Transverse colon (tissue), 4 donors: Measurements from ENCODE around the gene HPSE2. TPM values are rescaled to one million over a fixed set of nuclear protein-coding genes. Genes with fewer than 3 reads are reported as not detected.

ENCODE experiments used
- DNase-seq: peaks from one replicate; pipeline ENCODE4 v3.0.0-alpha.2; 2019
- H3K27ac ChIP-seq, 4 donors: fragments of 200-600 bp; sonication (generic); 2 replicates each; pipeline ENCODE4 v1.5.1; 2016 to 2018; ENCODE audit warnings: inconsistent platforms in 4 of 4
- H3K27me3 ChIP-seq: fragments of 200-600 bp; sonication (generic); 2 replicates; pipeline ENCODE4 v1.5.1; 2017; ENCODE audit warnings: inconsistent platforms
- H3K36me3 ChIP-seq, 4 donors: fragments of 200-600 bp; sonication (generic); 2 replicates each; pipeline ENCODE4 v1.5.1; 2017 to 2019; ENCODE audit warnings: inconsistent platforms in 4 of 4
- H3K4me1 ChIP-seq, 4 donors: fragments of 200-600 bp; sonication (generic); 2 replicates each; pipeline ENCODE4 v1.5.1; 2017 to 2020; ENCODE audit warnings: inconsistent platforms in 4 of 4
- H3K4me3 ChIP-seq, 4 donors: fragments of 200-600 bp; sonication (generic); 1 replicate in 1 of 4; 2 replicates in 3 of 4; pipeline versions ENCODE4 v1.5.1 to v1.6.1; 2017 to 2019; ENCODE audit warnings: inconsistent platforms in 4 of 4
- H3K9me3 ChIP-seq, 2 donors: fragments of 200-600 bp; sonication (generic); 2 replicates each; pipeline ENCODE4 v1.5.1; 2017 to 2019; ENCODE audit warnings: inconsistent platforms in 2 of 2
- CTCF ChIP-seq, 5 experiments: fragments of 200-600 bp in 3 of 5; fragments of 450-650 bp in 2 of 5; sonication (generic) in 3 of 5; IDR thresholded peaks; 1 replicate in 2 of 5; 2 replicates in 3 of 5; pipeline ENCODE4 v1.5.1; 2016 to 2017; ENCODE audit warnings: antibody characterized with exemption in 5 of 5, inconsistent platforms in 3 of 5, mild to moderate bottlenecking in 2 of 5, moderate library complexity in 1 of 5
- EP300 ChIP-seq: sonication (generic); formaldehyde crosslinking; IDR thresholded peaks from one replicate; pipeline ENCODE4 v1.6.1; 2017; ENCODE audit warnings: antibody characterized with exemption, low read depth
- POLR2A ChIP-seq: fragments of 450-650 bp; IDR thresholded peaks from one replicate; pipeline ENCODE4 v1.6.1; 2016; ENCODE audit warnings: antibody characterized with exemption, mild to moderate bottlenecking, moderate library complexity
- POLR2AphosphoS5 ChIP-seq, 3 donors: sonication (generic); formaldehyde crosslinking; IDR thresholded peaks; one replicate each; pipeline ENCODE4 v1.6.1; 2016; ENCODE audit warnings: antibody characterized with exemption in 3 of 3
- WGBS, 2 donors: methylation state at CpG; one replicate each; pipeline ENCODE4 v1.1.5; 2018; ENCODE audit warnings: low coverage in 1 of 2; 5-methylcytosine and 5-hydroxymethylcytosine counted together
- in situ Hi-C, 4 donors: fragments of 200-750 bp; cut with MboI; loops; one replicate each; pipeline versions ENCODE4 v1.15.0 to v1.15.1; 2017; ENCODE audit warnings: low sequenced_read_pairs in 3 of 4, low pct_ligation_motif_present in 1 of 4, low pct_unique_long_range_greater_than_20kb in 1 of 4
- intact Hi-C: fragments of 100-400 bp; cut with DNase I; formaldehyde crosslinking; loops from one replicate; pipeline ENCODE4 v1.15.1; 2023; ENCODE audit warnings: low total_unique reads
- total RNA-seq, 4 donors: library from RNA; depleted of rRNA; stranded (reverse); fragments of >200 nt; gene quantifications; one replicate each; pipeline ENCODE4 v1.1.0, GENCODE V29; 2016

HPSE2 gene
- total RNA-seq, 4 donors from 2014 or later: 2.2 to 3.0 TPM; not detected in 2

- Histone ChIP-seq H3K27ac (peak overlapping the region; percentile 80 to 84 (median 81)), H3K27me3 (no peaks in the 10 kb centered on the region), H3K4me3 (peak overlapping the region; percentile 35 to 58 (median 41)), H3K36me3 (peaks cover 0 to 10% (median 0%) of the 10 kb centered on the region in 4 donors), H3K9me3 (no peaks in the 10 kb centered on the region), H3K4me1 (peaks cover 8 to 27% (median 17%) of the 10 kb centered on the region in 4 donors)
- in situ Hi-C loops: no loop called here
- WGBS, 2 donors: 40% methylated on average over 3 of the region's 3 CpGs; no CpG with 5 or more reads in 1 of the 2 donors
- intact Hi-C loops: no loop called here
- no peak for DNase-seq
- TF ChIP-seq CTCF (IDR thresholded peaks at IDR 0.05) (no peak), EP300 (no peak), POLR2AphosphoS5 (IDR thresholded peaks at IDR 0.05) (no peak), POLR2A (no peak)
Measured at GRCh38 chr10:98414578-98414931, 821.1 kb downstream of the HPSE2 start.

- 83% methylated on average over 1 of the region's 1 CpG; no CpG with 5 or more reads in 1 of the 2 donors for WGBS, 2 donors
- Histone ChIP-seq H3K36me3 (no peaks in the 10 kb centered on the region), H3K9me3 (no peaks in the 10 kb centered on the region), H3K27me3 (no peaks in the 10 kb centered on the region), H3K4me3 (no peak overlapping the region), H3K4me1 (peaks cover 8 to 27% (median 17%) of the 10 kb centered on the region in 4 donors), H3K27ac (no peak overlapping the region)
- no peak for DNase-seq
- TF ChIP-seq EP300 (no peak), POLR2AphosphoS5 (IDR thresholded peaks at IDR 0.05) (no peak), POLR2A (no peak), CTCF (IDR thresholded peaks at IDR 0.05) (no peak)
- intact Hi-C loops (no loop called here), in situ Hi-C loops (no loop called here)
Measured at GRCh38 chr10:98411768-98412167, 823.9 kb downstream of the HPSE2 start.

- Histone ChIP-seq H3K4me1 (peaks cover 8 to 27% (median 17%) of the 10 kb centered on the region in 4 donors), H3K27me3 (no peaks in the 10 kb centered on the region), H3K27ac (no peak overlapping the region), H3K4me3 (no peak overlapping the region), H3K9me3 (no peaks in the 10 kb centered on the region), H3K36me3 (no peaks in the 10 kb centered on the region)
- intact Hi-C loops: no loop called here
- in situ Hi-C loops: no loop called here
- no peak for TF ChIP-seq CTCF (IDR thresholded peaks at IDR 0.05)
- TF ChIP-seq EP300: no peak
- TF ChIP-seq POLR2A: no peak
- TF ChIP-seq POLR2AphosphoS5 (IDR thresholded peaks at IDR 0.05): no peak
- WGBS, 2 donors: 86% methylated on average over 11 of the region's 11 CpGs; no CpG with 5 or more reads in 1 of the 2 donors
- no peak for DNase-seq
Measured at GRCh38 chr10:98411166-98411565, 824.5 kb downstream of the HPSE2 start.

- Histone ChIP-seq H3K27ac (no peak overlapping the region), H3K9me3 (no peaks in the 10 kb centered on the region), H3K4me1 (peaks cover 8 to 24% (median 16%) of the 10 kb centered on the region in 4 donors), H3K4me3 (no peak overlapping the region), H3K36me3 (no peaks in the 10 kb centered on the region), H3K27me3 (no peaks in the 10 kb centered on the region)
- in situ Hi-C loops (no loop called here), intact Hi-C loops (no loop called here)
- TF ChIP-seq POLR2A: no peak
- no peak for TF ChIP-seq EP300
- no peak for TF ChIP-seq CTCF (IDR thresholded peaks at IDR 0.05)
- TF ChIP-seq POLR2AphosphoS5 (IDR thresholded peaks at IDR 0.05): no peak
- no peak for DNase-seq
- 86 to 92% methylated on average over 4 to 10 of the region's 10 CpGs for WGBS, 2 donors
Measured at GRCh38 chr10:98410759-98411158, 824.9 kb downstream of the HPSE2 start.
